ENCODE results near the gene CDC25B. TPM values are rescaled to one million over a fixed set of nuclear protein-coding genes. Genes with fewer than 3 reads are reported as not detected.

The CDC25B gene
- total and polyA plus RNA-seq, 2 of the 8 experiments (the other 6 are each of a cell fraction or from before 2014, with no cell fraction given), result 21.7 to 31.2 TPM

- TF ChIP-seq, protein P1, sequence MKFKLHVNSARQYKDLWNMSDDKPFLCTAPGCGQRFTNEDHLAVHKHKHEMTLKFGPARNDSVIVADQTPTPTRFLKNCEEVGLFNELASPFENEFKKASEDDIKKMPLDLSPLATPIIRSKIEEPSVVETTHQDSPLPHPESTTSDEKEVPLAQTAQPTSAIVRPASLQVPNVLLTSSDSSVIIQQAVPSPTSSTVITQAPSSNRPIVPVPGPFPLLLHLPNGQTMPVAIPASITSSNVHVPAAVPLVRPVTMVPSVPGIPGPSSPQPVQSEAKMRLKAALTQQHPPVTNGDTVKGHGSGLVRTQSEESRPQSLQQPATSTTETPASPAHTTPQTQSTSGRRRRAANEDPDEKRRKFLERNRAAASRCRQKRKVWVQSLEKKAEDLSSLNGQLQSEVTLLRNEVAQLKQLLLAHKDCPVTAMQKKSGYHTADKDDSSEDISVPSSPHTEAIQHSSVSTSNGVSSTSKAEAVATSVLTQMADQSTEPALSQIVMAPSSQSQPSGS (IDR thresholded peaks at IDR 0.05; ENCODE audit: low read length), result no peak
- peak; percentile 65; the same call in 1 of the 2 replicates for TF ChIP-seq EGR1 (IDR thresholded peaks at IDR 0.05; ENCODE audit: borderline replicate concordance, low read depth, low read length)
- no peak for TF ChIP-seq RAD21 (IDR thresholded peaks at IDR 0.05 in 1 of 2, conservative IDR thresholded peaks at IDR 0.05 in 1 of 2; ENCODE audit: low read depth in 2 of 2, low read length in 2 of 2)
- no peak for TF ChIP-seq KDM1A (IDR thresholded peaks at IDR 0.05; ENCODE audit: borderline replicate concordance, low read length)
- TF ChIP-seq SIX5 (IDR thresholded peaks at IDR 0.05; ENCODE audit: low read depth, low read length), result no peak
- no peak for TF ChIP-seq JUND (IDR thresholded peaks at IDR 0.05; ENCODE audit: low read length)
- peak; percentile 94 for TF ChIP-seq KDM4A (IDR thresholded peaks at IDR 0.05; ENCODE audit: low read depth, low read length, severe bottlenecking)
- no peak for TF ChIP-seq POU5F1 (IDR thresholded peaks at IDR 0.05; ENCODE audit: low read depth, low read length)
- no peak for TF ChIP-seq RXRA (IDR thresholded peaks at IDR 0.05; ENCODE audit: insufficient read depth, low read depth, low read length)
- TF ChIP-seq EZH2 (IDR thresholded peaks at IDR 0.05; ENCODE audit: low read depth, low read length, severe bottlenecking), result no peak
- no peak for TF ChIP-seq JUN (IDR thresholded peaks at IDR 0.05; ENCODE audit: low read depth, low read length)
- peak in 1 of 2 experiments; percentile 4; a peak in 1 of 4 replicates for TF ChIP-seq HDAC2 (IDR thresholded peaks at IDR 0.05; ENCODE audit: borderline replicate concordance in 1 of 2, low read depth in 2 of 2, low read length in 2 of 2)
- no peak for TF ChIP-seq SP2 (IDR thresholded peaks at IDR 0.05; ENCODE audit: low read length)
- TF ChIP-seq TAF7 (optimal IDR thresholded peaks at IDR 0.05; ENCODE audit: borderline replicate concordance, low read depth, low read length), result peak; percentile 52
- no peak for TF ChIP-seq SUZ12 (IDR thresholded peaks at IDR 0.05; ENCODE audit: low read length)
- TF ChIP-seq POLR2A (IDR thresholded peaks at IDR 0.05; ENCODE audit: control extremely low read depth in 1 of 2, low read depth in 2 of 2, low read length in 2 of 2), result peak in 1 of 2 experiments; percentile 71; a peak in 2 of 3 replicates
- TF ChIP-seq BRCA1 (IDR thresholded peaks at IDR 0.05; ENCODE audit: low read depth, low read length), result peak; percentile 71
- 0 out of 4 replicates have a peak, but pooled peaks have one; percentile 14 to 64 for TF ChIP-seq SIN3A (conservative IDR thresholded peaks at IDR 0.05 in 1 of 2, IDR thresholded peaks at IDR 0.05 in 1 of 2; ENCODE audit: low read depth in 1 of 2, low read length in 2 of 2)
- TF ChIP-seq YY1 (IDR thresholded peaks at IDR 0.05; ENCODE audit: low read depth, low read length), result 0 out of 2 replicates have a peak, but pooled peaks have one; percentile 27
- no peak for TF ChIP-seq CHD1 (IDR thresholded peaks at IDR 0.05; ENCODE audit: low read depth, low read length)
- TF ChIP-seq NRF1 (IDR thresholded peaks at IDR 0.05; ENCODE audit: low read depth, low read length), result no peak
- no peak for TF ChIP-seq SIRT6 (IDR thresholded peaks at IDR 0.05; ENCODE audit: low read length)
Measured at GRCh38 chr20:3767427-3768341, 28.4 kb upstream of the CDC25B start, which contains the start of gene ADISSP (continued).

Measured in H1 (cell line).